HepG2 (cell line): Measurements from ENCODE around the gene RPS6KA5. TPM values are rescaled to one million over a fixed set of nuclear protein-coding genes. Genes with fewer than 3 reads are reported as not detected.

ENCODE experiments used
- ATAC-seq: fragments of 200-7000 bp; cut with Tn5 transposase; 3 replicates; pipeline ENCODE4 v1.9.1; 2020; ENCODE audit warnings: mild to moderate bottlenecking, moderate library complexity
- BruUV-seq: library from RNA; stranded (reverse); fragments of 400-500 nt; replicated peaks from 2 replicates; lab custom pipeline; 2021; lab: Mats Ljungman, UMichigan
- CTCF ChIA-PET: fragments of 300-600 bp; formaldehyde crosslinking; extraction: SDS; loops from one replicate; lab custom pipeline; 2021; ENCODE audit warnings: low total read pairs, inconsistent platforms, low intra/inter-chr PET ratio; lab: Yijun Ruan, JAX
- POLR2A ChIA-PET: fragments of 350-600 bp; sonication (Branson Sonifier 250); formaldehyde crosslinking; loops from one replicate; lab custom pipeline; 2020; ENCODE audit warnings: antibody characterized with exemption, inconsistent platforms; lab: Yijun Ruan, JAX
- DNase-seq: peaks from one replicate; pipeline ENCODE4 v3.0.0-alpha.2; 2015; ENCODE audit warnings: low spot score
- FAIRE-seq: peaks from 3 replicates; lab custom pipeline; 2011; peaks lifted over from hg19 to GRCh38; lab: Jason Lieb, UNC
- H2AFZ ChIP-seq: one replicate; pipeline ENCODE4 v1.6.1; 2011; ENCODE audit warnings: low read length, inconsistent platforms
- H3K27ac ChIP-seq: fragments of 300-600 bp; 3 replicates; pipeline ENCODE4 v1.8.0; 2011; ENCODE audit warnings: mixed run types, mild to moderate bottlenecking, mixed read lengths, low read length, inconsistent platforms; ENCODE audit not compliant: insufficient read depth; ENCODE audit errors: extremely low read length
- H3K27me3 ChIP-seq, 2 experiments: fragments of 200-600 bp in 1 of 2; 2 replicates in 1 of 2; 3 replicates in 1 of 2; pipeline versions ENCODE4 v1.6.0 to v1.8.0; 2011; ENCODE audit warnings: low read length in 2 of 2, mild to moderate bottlenecking in 2 of 2, moderate library complexity in 2 of 2, inconsistent platforms in 1 of 2; ENCODE audit not compliant: insufficient read depth in 2 of 2, control insufficient read depth in 1 of 2
- H3K36me3 ChIP-seq, 2 experiments: fragments of 200-600 bp in 1 of 2; replicated peaks in 1 of 2; 2 replicates in 1 of 2; 3 replicates in 1 of 2; pipeline versions ENCODE4 v1.5.1 to v1.8.0; 2011; ENCODE audit warnings: low read length in 2 of 2, inconsistent platforms in 1 of 2; ENCODE audit not compliant: insufficient read depth in 2 of 2, control insufficient read depth in 1 of 2
- H3K4me1 ChIP-seq: 2 replicates; pipeline ENCODE4 v1.5.1; 2012; ENCODE audit warnings: low read length, inconsistent platforms; ENCODE audit not compliant: insufficient read depth
- H3K4me2 ChIP-seq: 2 replicates; pipeline ENCODE4 v1.6.0; 2011; ENCODE audit warnings: low read depth, low read length, inconsistent platforms
- H3K4me3 ChIP-seq, 3 experiments: fragments of 200-600 bp in 1 of 3; sonication (generic), shearing (Covaris generic) in 1 of 3; replicated peaks in 1 of 3; 2 replicates each; pipeline ENCODE4 v1.5.1; 2011 to 2016; ENCODE audit warnings: low read length in 3 of 3, inconsistent platforms in 2 of 3, low read depth in 2 of 3, mild to moderate bottlenecking in 2 of 3, control low read depth in 1 of 3, mixed read lengths in 1 of 3; ENCODE audit not compliant: insufficient read depth in 1 of 3
- H3K79me2 ChIP-seq: one replicate; pipeline ENCODE4 v1.6.1; 2011; ENCODE audit warnings: low read length, inconsistent platforms; ENCODE audit not compliant: insufficient read depth
- H3K9ac ChIP-seq: 2 replicates; pipeline ENCODE4 v1.6.0; 2011; ENCODE audit warnings: mild to moderate bottlenecking, low read depth, low read length, inconsistent platforms; ENCODE audit not compliant: insufficient read depth
- H3K9me3 ChIP-seq: 2 replicates; pipeline ENCODE4 v1.5.1; 2012; ENCODE audit warnings: mild to moderate bottlenecking, low read length
- H4K20me1 ChIP-seq: 2 replicates; pipeline ENCODE4 v1.6.0; 2011; ENCODE audit warnings: inconsistent platforms, mild to moderate bottlenecking, low read length, moderate library complexity; ENCODE audit not compliant: insufficient read depth
- EED ChIP-seq: sonication (generic); formaldehyde crosslinking; IDR thresholded peaks from 2 replicates; pipeline ENCODE4 v1.5.0; 2020; ENCODE audit warnings: mild to moderate bottlenecking, missing genetic modification reagents
- HES4 ChIP-seq: sonication (generic); formaldehyde crosslinking; IDR thresholded peaks from 2 replicates; pipeline ENCODE4 v1.9.0; 2021; ENCODE audit warnings: mild to moderate bottlenecking, missing genetic modification reagents, borderline replicate concordance
- HOXA5 ChIP-seq: sonication (generic); formaldehyde crosslinking; IDR thresholded peaks from 2 replicates; pipeline ENCODE4 v1.4.0; 2020; ENCODE audit warnings: missing genetic modification reagents
- MAFF ChIP-seq: IDR thresholded peaks from 2 replicates; pipeline ENCODE4 v1.6.1; 2011; ENCODE audit warnings: low read depth, low read length, improper control_type of control experiment
- PRPF4 ChIP-seq: fragments of 200-400 bp; formaldehyde crosslinking; IDR thresholded peaks from 2 replicates; pipeline ENCODE4 v1.6.1; 2016; ENCODE audit warnings: low read length, low read depth; ENCODE audit not compliant: poor library complexity, severe bottlenecking
- SNRNP70 ChIP-seq: fragments of 200-400 bp; formaldehyde crosslinking; IDR thresholded peaks from 2 replicates; pipeline ENCODE4 v1.6.1; 2017; ENCODE audit warnings: mild to moderate bottlenecking, low read depth, low read length, moderate library complexity
- SP1 ChIP-seq, 2 experiments: fragments of 450-650 bp in 1 of 2; sonication (generic) in 1 of 2; formaldehyde crosslinking in 1 of 2; IDR thresholded peaks; 2 replicates each; pipeline versions ENCODE4 v1.4.0 to v1.6.1; 2016 to 2020; ENCODE audit warnings: missing genetic modification reagents in 1 of 2
- TCF7 ChIP-seq: sonication (generic); IDR thresholded peaks from 2 replicates; pipeline ENCODE4 v1.6.1; 2016; ENCODE audit warnings: antibody characterized with exemption, low read depth
- TCF7L2 ChIP-seq: IDR thresholded peaks from 2 replicates; pipeline ENCODE4 v1.6.1; 2011; ENCODE audit warnings: mild to moderate bottlenecking, low read depth, low read length, moderate library complexity
- XBP1 ChIP-seq: sonication (generic); formaldehyde crosslinking; IDR thresholded peaks from 2 replicates; pipeline ENCODE4 v1.5.0; 2020; ENCODE audit warnings: missing genetic modification reagents
- ZBTB33 ChIP-seq: sonication (generic); formaldehyde crosslinking; IDR thresholded peaks from 2 replicates; pipeline ENCODE4 v1.4.0; 2020; ENCODE audit warnings: missing genetic modification reagents
- ZKSCAN8 ChIP-seq: IDR thresholded peaks from 2 replicates; pipeline ENCODE4 v1.6.1; 2016; ENCODE audit warnings: borderline replicate concordance, missing genetic modification reagents, missing compliant biosample characterization
- ZNF589 ChIP-seq: sonication (generic); formaldehyde crosslinking; conservative IDR thresholded peaks from 2 replicates; pipeline ENCODE4 v1.8.0; 2022; ENCODE audit warnings: mild to moderate bottlenecking, moderate library complexity, missing genetic modification reagents
- WGBS: methylation state at CpG from one replicate; pipeline ENCODE4 v1.1.6; 2017; ENCODE audit warnings: low lambda C conversion rate; 5-methylcytosine and 5-hydroxymethylcytosine counted together
- in situ Hi-C: cut with HindIII; loops from 2 replicates; pipeline ENCODE4 v1.10.0; 2017; ENCODE audit warnings: low pct_unique_long_range_greater_than_20kb; ENCODE audit not compliant: extremely low pct_ligation_motif_present
- intact Hi-C: fragments of 100-400 bp; cut with micrococcal nuclease; formaldehyde crosslinking; loops from one replicate; pipeline ENCODE4 v1.10.0; 2022; ENCODE audit not compliant: unreplicated experiment
- polyA plus RNA-seq, 8 experiments: library from polyadenylated mRNA; depleted of rRNA in 3 of 8; stranded (reverse) in 7 of 8; unstranded in 1 of 8; fragments of >200 nt; fragmentation: Illumina TruSeq in 4 of 8; extraction: Trizol in 4 of 8; gene quantifications; 2 replicates each; pipeline versions ENCODE4 v1.2.1 to v1.2.3, GENCODE V29; 2011 to 2016; ENCODE audit warnings: low read depth in 4 of 8, missing spikeins in 1 of 8, mixed read lengths in 1 of 8; ENCODE audit not compliant: insufficient read depth in 1 of 8
- total RNA-seq, 5 experiments: library from RNA; depleted of rRNA; stranded (reverse); fragments of >200 nt; fragmentation: Illumina TruSeq; extraction: Trizol; gene quantifications; 2 replicates each; pipeline ENCODE4 v1.2.3, GENCODE V29; 2016; ENCODE audit warnings: low read depth in 1 of 5
- TF ChIP-seq, protein P1 (sequence below): sonication (generic); formaldehyde crosslinking; IDR thresholded peaks from 2 replicates; pipeline ENCODE4 v1.4.0; 2020; ENCODE audit warnings: missing genetic modification reagents
- TF ChIP-seq, protein P2 (sequence below), 2 experiments: fragments of 450-650 bp in 1 of 2; sonication (generic) in 1 of 2; formaldehyde crosslinking; IDR thresholded peaks; 2 replicates each; pipeline versions ENCODE4 v1.5.0 to v1.8.0; 2020 to 2022; ENCODE audit warnings: mild to moderate bottlenecking in 1 of 2, missing genetic modification reagents in 1 of 2
- TF ChIP-seq, protein P3 (sequence below): sonication (generic); formaldehyde crosslinking; IDR thresholded peaks from 2 replicates; pipeline ENCODE4 v1.5.1; 2020; ENCODE audit warnings: missing genetic modification reagents, mild to moderate bottlenecking, borderline replicate concordance
- TF ChIP-seq, protein P4 (sequence below): IDR thresholded peaks from 2 replicates; pipeline ENCODE4 v1.6.1; 2016; ENCODE audit warnings: control low read depth

The RPS6KA5 gene
- total and polyA plus RNA-seq, 2 of the 13 experiments (the other 11 are each of a cell fraction or from before 2014, with no cell fraction given): 0.50 to 0.58 TPM

DNA sequence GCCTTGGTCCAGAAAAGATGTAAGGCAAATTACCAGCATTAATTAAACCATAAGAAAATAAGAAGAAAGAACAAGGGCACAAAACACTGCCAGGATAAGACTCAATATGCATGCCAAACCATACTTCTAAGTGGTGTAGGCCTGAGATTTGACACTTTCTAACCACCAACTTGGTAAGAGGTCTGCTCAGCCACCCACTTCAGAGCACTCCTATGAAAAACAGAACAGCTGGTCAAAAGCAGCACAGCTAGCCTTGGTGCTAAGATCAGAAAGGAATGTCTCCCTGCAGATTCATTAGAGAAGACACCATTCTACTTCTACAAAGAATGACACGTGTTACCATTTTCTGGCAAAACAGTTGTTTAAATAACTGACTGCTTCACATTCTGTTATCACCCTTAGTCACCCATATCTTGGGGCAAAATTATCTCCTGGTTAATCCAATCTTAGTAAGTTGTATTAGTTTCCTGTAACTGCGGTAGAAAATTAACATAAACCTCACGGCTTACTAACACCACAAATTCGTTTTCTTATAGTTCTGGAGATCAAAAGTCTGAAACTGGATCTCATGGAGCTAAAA lies 13.2 kb downstream of the RPS6KA5 start:
- Histone ChIP-seq H3K4me3 (no peak overlapping the region), H3K27me3 (no peaks in the 10 kb centered on the region), H3K9ac (no peak overlapping the region), H4K20me1 (no peaks in the 10 kb centered on the region), H3K9me3 (no peaks in the 10 kb centered on the region), H2AFZ (no peak overlapping the region), H3K79me2 (no peaks in the 10 kb centered on the region), H3K27ac (no peak overlapping the region), H3K4me2 (no peak overlapping the region), H3K4me1 (no peaks in the 10 kb centered on the region), H3K36me3 (no peaks in the 10 kb centered on the region)
- POLR2A ChIA-PET: no interaction called here
- ATAC-seq: no peak
- no peak for FAIRE-seq
- no peak for TF ChIP-seq PRPF4
- TF ChIP-seq TCF7: no peak
- no peak for TF ChIP-seq TCF7L2
- no peak for TF ChIP-seq XBP1
- no peak for TF ChIP-seq ZKSCAN8 (CRISPR knock-in tag)
- no peak for TF ChIP-seq HES4 (CRISPR knock-in tag)
- no peak for TF ChIP-seq ZNF589 (CRISPR knock-in tag)
- no peak for TF ChIP-seq MAFF
- no peak for TF ChIP-seq SNRNP70
- no peak for TF ChIP-seq EED
- TF ChIP-seq SP1 (IDR thresholded peaks at IDR 0.05): no peak
- no peak for TF ChIP-seq SP1 (CRISPR knock-in tag; IDR thresholded peaks at IDR 0.05)
- TF ChIP-seq, protein P1, sequence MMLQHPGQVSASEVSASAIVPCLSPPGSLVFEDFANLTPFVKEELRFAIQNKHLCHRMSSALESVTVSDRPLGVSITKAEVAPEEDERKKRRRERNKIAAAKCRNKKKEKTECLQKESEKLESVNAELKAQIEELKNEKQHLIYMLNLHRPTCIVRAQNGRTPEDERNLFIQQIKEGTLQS (CRISPR knock-in tag): no peak
- no peak for TF ChIP-seq ZBTB33 (CRISPR knock-in tag)
- TF ChIP-seq, protein P2, sequence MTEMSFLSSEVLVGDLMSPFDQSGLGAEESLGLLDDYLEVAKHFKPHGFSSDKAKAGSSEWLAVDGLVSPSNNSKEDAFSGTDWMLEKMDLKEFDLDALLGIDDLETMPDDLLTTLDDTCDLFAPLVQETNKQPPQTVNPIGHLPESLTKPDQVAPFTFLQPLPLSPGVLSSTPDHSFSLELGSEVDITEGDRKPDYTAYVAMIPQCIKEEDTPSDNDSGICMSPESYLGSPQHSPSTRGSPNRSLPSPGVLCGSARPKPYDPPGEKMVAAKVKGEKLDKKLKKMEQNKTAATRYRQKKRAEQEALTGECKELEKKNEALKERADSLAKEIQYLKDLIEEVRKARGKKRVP (CRISPR knock-in tag; IDR thresholded peaks at IDR 0.05): no peak
- TF ChIP-seq, protein P3, sequence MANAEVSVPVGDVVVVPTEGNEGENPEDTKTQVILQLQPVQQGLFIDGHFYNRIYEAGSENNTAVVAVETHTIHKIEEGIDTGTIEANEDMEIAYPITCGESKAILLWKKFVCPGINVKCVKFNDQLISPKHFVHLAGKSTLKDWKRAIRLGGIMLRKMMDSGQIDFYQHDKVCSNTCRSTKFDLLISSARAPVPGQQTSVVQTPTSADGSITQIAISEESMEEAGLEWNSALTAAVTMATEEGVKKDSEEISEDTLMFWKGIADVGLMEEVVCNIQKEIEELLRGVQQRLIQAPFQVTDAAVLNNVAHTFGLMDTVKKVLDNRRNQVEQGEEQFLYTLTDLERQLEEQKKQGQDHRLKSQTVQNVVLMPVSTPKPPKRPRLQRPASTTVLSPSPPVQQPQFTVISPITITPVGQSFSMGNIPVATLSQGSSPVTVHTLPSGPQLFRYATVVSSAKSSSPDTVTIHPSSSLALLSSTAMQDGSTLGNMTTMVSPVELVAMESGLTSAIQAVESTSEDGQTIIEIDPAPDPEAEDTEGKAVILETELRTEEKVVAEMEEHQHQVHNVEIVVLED (CRISPR knock-in tag): no peak
- TF ChIP-seq HOXA5 (CRISPR knock-in tag): no peak
- TF ChIP-seq, protein P4, sequence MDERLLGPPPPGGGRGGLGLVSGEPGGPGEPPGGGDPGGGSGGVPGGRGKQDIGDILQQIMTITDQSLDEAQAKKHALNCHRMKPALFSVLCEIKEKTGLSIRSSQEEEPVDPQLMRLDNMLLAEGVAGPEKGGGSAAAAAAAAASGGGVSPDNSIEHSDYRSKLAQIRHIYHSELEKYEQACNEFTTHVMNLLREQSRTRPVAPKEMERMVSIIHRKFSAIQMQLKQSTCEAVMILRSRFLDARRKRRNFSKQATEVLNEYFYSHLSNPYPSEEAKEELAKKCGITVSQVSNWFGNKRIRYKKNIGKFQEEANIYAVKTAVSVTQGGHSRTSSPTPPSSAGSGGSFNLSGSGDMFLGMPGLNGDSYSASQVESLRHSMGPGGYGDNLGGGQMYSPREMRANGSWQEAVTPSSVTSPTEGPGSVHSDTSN (CRISPR knock-in tag): no peak
- in situ Hi-C loops: no loop called here
- intact Hi-C loops: no loop called here
- 39% methylated on average over 4 of the region's 4 CpGs for WGBS
- CTCF ChIA-PET: no interaction called here
- BruUV-seq: no TSS peak
- DNase-seq: no peak
